Type B pancreatic cell (in vitro differentiated cells): ENCODE measurements around the gene TNNT3. TPM values are rescaled to one million over a fixed set of nuclear protein-coding genes. Genes with fewer than 3 reads are reported as not detected.

Experiments used
- DNase-seq: peaks from one replicate; pipeline ENCODE4 v3.0.0; 2021; ENCODE audit warnings: mixed read lengths; ENCODE audit not compliant: unreplicated experiment; ENCODE audit errors: extremely low spot score
- H3K27ac Mint-ChIP-seq: 2 replicates; pipeline ENCODE4 v1.8.0; 2021; ENCODE audit warnings: mild to moderate bottlenecking, mixed read lengths
- H3K27me3 Mint-ChIP-seq: 2 replicates; pipeline ENCODE4 v1.8.0; 2021; ENCODE audit warnings: mixed read lengths
- H3K36me3 Mint-ChIP-seq: 2 replicates; pipeline ENCODE4 v1.8.0; 2021; ENCODE audit warnings: mixed read lengths
- H3K4me1 Mint-ChIP-seq: one replicate; pipeline ENCODE4 v1.8.0; 2021; ENCODE audit warnings: mixed read lengths; ENCODE audit not compliant: unreplicated experiment
- H3K4me3 Mint-ChIP-seq: 2 replicates; pipeline ENCODE4 v1.8.0; 2021; ENCODE audit warnings: mild to moderate bottlenecking, mixed read lengths
- H3K9me3 Mint-ChIP-seq: 2 replicates; pipeline ENCODE4 v1.8.0; 2021; ENCODE audit warnings: mixed read lengths
- total RNA-seq: library from RNA; stranded (reverse); gene quantifications from 2 replicates; pipeline ENCODE4 v1.2.1, GENCODE V29; 2021; ENCODE audit warnings: low replicate concordance
- TF ChIP-seq, protein P1 (sequence below): fragments of 200-600 bp; sonication (generic); conservative IDR thresholded peaks from 2 replicates; pipeline ENCODE4 v1.5.0; 2021; ENCODE audit warnings: antibody characterized with exemption, mild to moderate bottlenecking

TNNT3 gene
- total RNA-seq, 1 donor from 2014 or later, result 17.3 TPM

GRCh38 chr11:1880746-1881441 is 38.6 kb upstream of the TNNT3 start:
- Mint-ChIP-seq H3K27me3 (no peaks in the 10 kb centered on the region), H3K36me3 (no peaks in the 10 kb centered on the region), H3K9me3 (no peaks in the 10 kb centered on the region), H3K27ac (peak overlapping the region; percentile 53), H3K4me3 (no peak overlapping the region), H3K4me1 (no peaks in the 10 kb centered on the region)
- no peak for DNase-seq
- TF ChIP-seq, protein P1, sequence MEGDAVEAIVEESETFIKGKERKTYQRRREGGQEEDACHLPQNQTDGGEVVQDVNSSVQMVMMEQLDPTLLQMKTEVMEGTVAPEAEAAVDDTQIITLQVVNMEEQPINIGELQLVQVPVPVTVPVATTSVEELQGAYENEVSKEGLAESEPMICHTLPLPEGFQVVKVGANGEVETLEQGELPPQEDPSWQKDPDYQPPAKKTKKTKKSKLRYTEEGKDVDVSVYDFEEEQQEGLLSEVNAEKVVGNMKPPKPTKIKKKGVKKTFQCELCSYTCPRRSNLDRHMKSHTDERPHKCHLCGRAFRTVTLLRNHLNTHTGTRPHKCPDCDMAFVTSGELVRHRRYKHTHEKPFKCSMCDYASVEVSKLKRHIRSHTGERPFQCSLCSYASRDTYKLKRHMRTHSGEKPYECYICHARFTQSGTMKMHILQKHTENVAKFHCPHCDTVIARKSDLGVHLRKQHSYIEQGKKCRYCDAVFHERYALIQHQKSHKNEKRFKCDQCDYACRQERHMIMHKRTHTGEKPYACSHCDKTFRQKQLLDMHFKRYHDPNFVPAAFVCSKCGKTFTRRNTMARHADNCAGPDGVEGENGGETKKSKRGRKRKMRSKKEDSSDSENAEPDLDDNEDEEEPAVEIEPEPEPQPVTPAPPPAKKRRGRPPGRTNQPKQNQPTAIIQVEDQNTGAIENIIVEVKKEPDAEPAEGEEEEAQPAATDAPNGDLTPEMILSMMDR, result no peak

DNA sequence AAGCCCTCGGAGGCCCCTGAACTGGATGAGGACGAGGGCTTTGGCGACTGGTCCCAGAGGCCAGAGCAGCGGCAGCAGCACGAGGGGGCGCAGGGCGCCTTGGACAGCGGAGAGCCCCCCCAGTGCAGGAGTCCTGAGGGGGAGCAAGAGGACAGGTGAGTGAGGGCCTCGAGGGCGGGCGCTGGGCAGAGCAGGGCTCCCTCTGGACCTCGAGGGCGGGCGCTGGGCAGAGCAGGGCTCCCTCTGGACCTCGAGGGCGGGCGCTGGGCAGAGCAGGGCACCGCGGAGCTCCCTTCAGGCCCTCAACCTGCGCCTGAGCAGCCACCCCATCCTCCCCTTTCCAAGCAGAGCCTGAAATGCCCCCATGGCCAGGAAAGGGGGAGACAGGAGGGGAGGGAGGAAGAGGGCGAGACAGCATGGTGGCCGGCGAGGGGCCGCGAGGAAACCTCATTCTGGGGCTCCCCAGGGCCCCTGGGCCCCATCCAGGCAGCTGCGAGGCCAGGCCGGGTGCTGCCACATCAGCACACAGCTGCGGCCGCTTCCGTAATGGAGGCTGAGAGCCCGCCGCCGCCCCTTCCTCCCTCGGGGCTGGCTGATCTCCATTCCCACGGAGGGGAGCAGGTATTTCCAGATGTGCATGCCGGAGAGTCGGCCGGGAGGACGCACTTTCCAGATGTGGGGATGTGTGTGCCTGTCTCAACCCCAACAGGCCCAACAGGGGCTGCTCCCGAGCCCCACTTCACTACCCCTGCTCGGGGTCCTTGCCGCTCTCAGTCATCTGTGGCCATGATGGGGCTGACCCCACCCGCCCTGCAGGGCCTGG is 37.9 kb upstream of the TNNT3 start:
- no peak overlapping the region for H3K4me3 Mint-ChIP-seq
- DNase-seq, result no peak
- no peaks in the 10 kb centered on the region for H3K27me3 Mint-ChIP-seq
- no peak overlapping the region for H3K27ac Mint-ChIP-seq
- H3K4me1 Mint-ChIP-seq, result no peaks in the 10 kb centered on the region
- no peaks in the 10 kb centered on the region for H3K36me3 Mint-ChIP-seq
- no peaks in the 10 kb centered on the region for H3K9me3 Mint-ChIP-seq
- TF ChIP-seq, protein P1, result no peak

DNA sequence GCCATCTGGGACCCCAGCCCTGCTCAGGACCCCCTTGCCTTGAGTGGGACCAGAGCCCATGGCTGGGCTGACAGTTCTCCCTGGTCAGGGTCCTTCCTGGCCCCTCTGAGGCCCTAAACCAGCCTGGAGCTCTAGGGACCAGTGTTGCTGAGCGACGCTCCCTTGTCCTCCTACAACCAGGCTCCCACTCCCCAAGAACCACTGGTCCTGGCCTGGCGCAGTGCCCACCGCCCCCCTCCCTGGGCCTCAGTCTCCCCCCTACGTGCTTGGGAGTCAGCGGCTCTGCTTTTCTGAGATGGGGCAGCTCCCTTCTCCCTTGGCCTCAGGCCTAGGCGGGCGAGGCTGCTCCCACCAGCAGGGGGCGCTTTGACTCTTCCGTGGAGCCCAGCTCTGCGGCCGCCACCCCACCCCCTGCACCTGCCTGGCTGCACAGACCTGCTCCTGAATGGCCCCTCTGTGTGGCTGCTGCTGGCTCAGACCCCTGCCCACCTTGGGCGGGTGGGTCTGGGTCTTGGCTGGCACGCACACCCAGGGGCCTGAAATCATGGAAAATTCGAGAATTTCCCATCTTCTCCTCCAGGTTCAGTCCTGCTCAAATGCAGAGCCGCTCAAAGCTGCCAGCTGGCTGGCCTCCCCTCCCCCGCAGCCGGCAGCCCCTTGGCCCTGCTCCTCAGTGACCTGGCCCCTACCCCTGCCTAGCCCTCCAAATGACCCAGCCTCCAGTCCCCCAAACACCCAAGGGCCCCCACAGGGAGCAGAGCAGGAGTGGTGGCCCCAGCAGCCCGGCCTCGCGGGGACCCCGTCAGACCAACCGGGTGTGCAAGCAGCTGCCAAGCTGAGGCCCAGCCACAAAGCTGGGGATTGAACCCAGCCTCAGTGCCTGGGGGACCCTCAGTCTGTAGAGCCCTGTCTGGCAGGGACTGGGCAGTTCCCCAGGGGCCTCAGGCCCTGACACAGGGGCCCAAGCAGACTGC is 37.0 kb upstream of the TNNT3 start:
- DNase-seq, result peak; percentile 93
- TF ChIP-seq, protein P1, result peak; percentile 97
- Mint-ChIP-seq H3K4me3 (no peak overlapping the region), H3K36me3 (no peaks in the 10 kb centered on the region), H3K9me3 (no peaks in the 10 kb centered on the region), H3K4me1 (no peaks in the 10 kb centered on the region), H3K27ac (no peak overlapping the region), H3K27me3 (no peaks in the 10 kb centered on the region)

GRCh38 chr11:1883346-1884302 is 35.9 kb upstream of the TNNT3 start:
- Mint-ChIP-seq H3K4me3 (no peak overlapping the region), H3K27me3 (no peaks in the 10 kb centered on the region), H3K27ac (no peak overlapping the region), H3K9me3 (no peaks in the 10 kb centered on the region), H3K4me1 (no peaks in the 10 kb centered on the region), H3K36me3 (no peaks in the 10 kb centered on the region)
- TF ChIP-seq, protein P1, result no peak
- no peak for DNase-seq
